ENCODE measurements around the gene TMEM247.

- TF ChIP-seq POLR2A (IDR thresholded peaks at IDR 0.05), result no peak
- TF ChIP-seq POLR2AphosphoS5 (IDR thresholded peaks at IDR 0.05), result no peak
Observed at GRCh38 chr2:46447649-46448048, 31.7 kb upstream of the TMEM247 start.

All from suprapubic skin (tissue), 4 donors.